NCI-H524 (cell line): ENCODE data around the gene ASAP2.

Experiments
- DNase-seq, 2 experiments: peaks; one replicate each; lab custom pipeline; 2025; lab: John Stamatoyannopoulos, UW

ASAP2 gene

GRCh38 chr2:9403924-9404323 is 197.3 kb downstream of the ASAP2 start:
- DNase-seq = no peak

GRCh38 chr2:9404451-9404850 is 197.8 kb downstream of the ASAP2 start:
- no peak for DNase-seq

- DNase-seq = no peak
Observed at GRCh38 chr2:9405636-9406035, 199.0 kb downstream of the ASAP2 start.

GRCh38 chr2:9406529-9407362 is 200.1 kb downstream of the ASAP2 start:
- DNase-seq = no peak

GRCh38 chr2:9407363-9407811 is 200.8 kb downstream of the ASAP2 start:
- peak in 1 of 2 experiments; percentile 83 for DNase-seq

- DNase-seq = peak; percentile 95 to 97
Observed at GRCh38 chr2:9408641-9409151, 202.1 kb downstream of the ASAP2 start.

GRCh38 chr2:9410108-9410507 is 203.5 kb downstream of the ASAP2 start:
- DNase-seq = no peak

- DNase-seq = no peak
Observed at GRCh38 chr2:9412781-9413180, 206.2 kb downstream of the ASAP2 start.

GRCh38 chr2:9415516-9416169 is 209.0 kb downstream of the ASAP2 start:
- no peak for DNase-seq

GRCh38 chr2:9416267-9416961 is 209.8 kb downstream of the ASAP2 start:
- no peak for DNase-seq

- DNase-seq = no peak
Observed at GRCh38 chr2:9416962-9417316, 210.3 kb downstream of the ASAP2 start.

GRCh38 chr2:9417725-9418124 is 211.1 kb downstream of the ASAP2 start:
- no peak for DNase-seq

- DNase-seq = no peak
Observed at GRCh38 chr2:9418746-9419145, 212.1 kb downstream of the ASAP2 start.

GRCh38 chr2:9419541-9419940 is 212.9 kb downstream of the ASAP2 start:
- DNase-seq = peak; percentile 67 to 90

GRCh38 chr2:9420495-9420894 is 213.9 kb downstream of the ASAP2 start:
- DNase-seq = no peak

GRCh38 chr2:9422321-9423099 is 215.9 kb downstream of the ASAP2 start:
- DNase-seq = peak in 1 of 2 experiments; percentile 54

GRCh38 chr2:9423100-9423921 is 216.7 kb downstream of the ASAP2 start, which contains the start of the genes CPSF3 and ITGB1BP1:
TSS of gene CPSF3 (plus strand) at chr2:9423654. CDS start at chr2:9423774, 120 bp downstream.
TSS of gene ITGB1BP1 (minus strand) at chr2:9423528. CDS start at chr2:9418697, 4,831 bp downstream.
- DNase-seq = peak; percentile 98 to 99

GRCh38 chr2:9423922-9424272 is 217.3 kb downstream of the ASAP2 start:
- no peak for DNase-seq

GRCh38 chr2:9424447-9425164 is 218.0 kb downstream of the ASAP2 start:
- DNase-seq = no peak

GRCh38 chr2:9428965-9429577 is 222.5 kb downstream of the ASAP2 start:
- DNase-seq = no peak
